ENCODE data around the gene NECAP2.
"Not testable (repeated sequence)": the region's sequence is repeated elsewhere in the genome, so short reads cannot be mapped to it uniquely, and the experiment has no call there.

Gene NECAP2

DNA sequence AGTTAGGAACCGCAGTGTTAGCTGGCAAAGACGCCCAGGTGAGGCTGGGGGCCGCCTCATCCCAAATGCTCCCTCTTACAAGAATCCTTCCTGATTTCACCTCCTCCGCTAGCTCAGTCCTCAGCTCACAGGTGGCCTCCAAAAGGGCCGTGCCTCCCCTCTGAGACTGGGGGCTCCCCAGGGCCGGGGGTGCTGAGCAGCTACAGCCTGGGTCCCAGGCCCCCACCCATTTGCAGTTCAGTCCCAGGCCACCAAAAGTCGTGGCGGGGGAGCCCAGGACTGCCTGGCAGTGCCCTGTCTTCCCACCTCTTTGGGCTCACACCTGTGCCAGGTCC lies 43.9 kb downstream of the NECAP2 start:
- no peaks in the 10 kb centered on the region for H3K4me1 Mint-ChIP-seq

DNA sequence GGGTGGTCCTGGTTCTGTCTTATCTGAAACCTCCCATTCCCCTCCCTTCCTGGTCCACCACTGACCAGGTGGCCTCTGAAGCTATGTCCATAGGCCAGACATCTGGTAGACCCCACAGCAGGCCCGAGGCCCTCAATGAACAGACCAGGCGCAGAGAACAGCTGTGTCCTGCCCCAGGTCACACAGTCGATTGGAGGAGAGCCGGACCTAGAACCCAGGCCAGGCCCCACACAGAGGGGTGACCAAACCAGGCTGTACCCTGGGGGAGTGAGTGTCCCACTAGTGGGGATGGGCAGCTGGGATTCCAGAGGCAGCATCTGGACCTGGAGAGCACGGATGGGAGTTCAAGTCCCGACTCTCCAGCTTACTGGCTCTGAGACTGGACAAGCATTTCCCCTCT lies 44.4 kb downstream of the NECAP2 start:
- Mint-ChIP-seq H3K36me3 (ENCODE audit: low read depth) (peaks cover 39% of the 10 kb centered on the region), H3K4me3 (no peak overlapping the region), H3K9me3 (no peaks in the 10 kb centered on the region), H3K27me3 (ENCODE audit: low read depth) (no peaks in the 10 kb centered on the region), H3K4me1 (no peaks in the 10 kb centered on the region), H3K27ac (no peak overlapping the region)
- TF ChIP-seq, protein P1, sequence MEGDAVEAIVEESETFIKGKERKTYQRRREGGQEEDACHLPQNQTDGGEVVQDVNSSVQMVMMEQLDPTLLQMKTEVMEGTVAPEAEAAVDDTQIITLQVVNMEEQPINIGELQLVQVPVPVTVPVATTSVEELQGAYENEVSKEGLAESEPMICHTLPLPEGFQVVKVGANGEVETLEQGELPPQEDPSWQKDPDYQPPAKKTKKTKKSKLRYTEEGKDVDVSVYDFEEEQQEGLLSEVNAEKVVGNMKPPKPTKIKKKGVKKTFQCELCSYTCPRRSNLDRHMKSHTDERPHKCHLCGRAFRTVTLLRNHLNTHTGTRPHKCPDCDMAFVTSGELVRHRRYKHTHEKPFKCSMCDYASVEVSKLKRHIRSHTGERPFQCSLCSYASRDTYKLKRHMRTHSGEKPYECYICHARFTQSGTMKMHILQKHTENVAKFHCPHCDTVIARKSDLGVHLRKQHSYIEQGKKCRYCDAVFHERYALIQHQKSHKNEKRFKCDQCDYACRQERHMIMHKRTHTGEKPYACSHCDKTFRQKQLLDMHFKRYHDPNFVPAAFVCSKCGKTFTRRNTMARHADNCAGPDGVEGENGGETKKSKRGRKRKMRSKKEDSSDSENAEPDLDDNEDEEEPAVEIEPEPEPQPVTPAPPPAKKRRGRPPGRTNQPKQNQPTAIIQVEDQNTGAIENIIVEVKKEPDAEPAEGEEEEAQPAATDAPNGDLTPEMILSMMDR (IDR thresholded peaks at IDR 0.05; ENCODE audit: unreplicated experiment in 3 of 3): no peak

More for the DNA sequence above, 43.9 kb downstream of the NECAP2 start:
- Mint-ChIP-seq H3K27me3 (ENCODE audit: low read depth) (no peaks in the 10 kb centered on the region), H3K27ac (no peak overlapping the region), H3K9me3 (no peaks in the 10 kb centered on the region), H3K36me3 (ENCODE audit: low read depth) (peaks cover 39% of the 10 kb centered on the region), H3K4me3 (no peak overlapping the region)
- TF ChIP-seq, protein P1 (IDR thresholded peaks at IDR 0.05; ENCODE audit: unreplicated experiment in 3 of 3): no peak

DNA sequence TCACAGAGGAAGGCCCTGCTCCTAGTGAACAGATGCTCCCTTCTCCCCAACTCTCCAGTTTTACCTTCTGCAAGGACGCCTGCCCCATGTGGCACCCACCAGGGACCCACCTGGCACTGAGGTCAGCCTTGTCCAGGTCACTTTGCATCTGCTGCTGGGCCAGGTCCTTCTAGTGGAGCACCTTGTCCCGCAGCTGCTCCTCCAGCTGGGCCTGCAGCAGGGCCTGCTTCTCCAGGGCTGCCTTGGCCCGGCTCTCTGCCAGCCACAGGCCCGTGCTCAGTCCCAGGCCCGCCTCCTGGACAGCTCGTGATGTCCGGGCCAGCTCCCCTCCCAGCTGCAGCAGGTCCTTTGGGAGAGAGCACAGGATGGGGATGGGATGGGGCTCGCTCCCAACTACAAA lies 45.8 kb downstream of the NECAP2 start:
- not testable (repeated sequence) for H3K9me3 Mint-ChIP-seq; H3K27ac Mint-ChIP-seq; H3K4me1 Mint-ChIP-seq; H3K4me3 Mint-ChIP-seq; H3K27me3 Mint-ChIP-seq (ENCODE audit: low read depth)
- peaks cover 29% of the 10 kb centered on the region for H3K36me3 Mint-ChIP-seq (ENCODE audit: low read depth)

DNA sequence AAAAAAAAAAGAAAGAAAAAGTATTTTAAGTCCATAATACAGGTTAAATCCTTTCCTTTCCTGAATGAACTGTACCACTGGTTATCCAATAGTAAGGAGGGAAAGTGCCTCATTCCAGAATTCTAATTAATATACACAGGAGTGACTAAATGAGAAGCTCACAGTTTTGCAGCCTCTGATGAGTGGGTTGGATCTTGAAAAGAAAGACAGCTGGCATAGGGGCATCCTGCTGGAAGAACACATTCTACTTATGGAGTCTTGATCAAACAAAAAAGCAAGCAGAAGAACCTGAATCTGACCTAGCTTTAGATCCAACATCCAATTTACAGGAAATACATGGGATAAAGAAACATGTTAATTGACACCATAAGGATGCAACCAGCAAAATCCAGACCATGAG lies 46.5 kb downstream of the NECAP2 start:
- H3K9me3 Mint-ChIP-seq; H3K27ac Mint-ChIP-seq; H3K27me3 Mint-ChIP-seq (ENCODE audit: low read depth); H3K4me1 Mint-ChIP-seq; H3K4me3 Mint-ChIP-seq: not testable (repeated sequence)
- peaks cover 24% of the 10 kb centered on the region for H3K36me3 Mint-ChIP-seq (ENCODE audit: low read depth)

DNA sequence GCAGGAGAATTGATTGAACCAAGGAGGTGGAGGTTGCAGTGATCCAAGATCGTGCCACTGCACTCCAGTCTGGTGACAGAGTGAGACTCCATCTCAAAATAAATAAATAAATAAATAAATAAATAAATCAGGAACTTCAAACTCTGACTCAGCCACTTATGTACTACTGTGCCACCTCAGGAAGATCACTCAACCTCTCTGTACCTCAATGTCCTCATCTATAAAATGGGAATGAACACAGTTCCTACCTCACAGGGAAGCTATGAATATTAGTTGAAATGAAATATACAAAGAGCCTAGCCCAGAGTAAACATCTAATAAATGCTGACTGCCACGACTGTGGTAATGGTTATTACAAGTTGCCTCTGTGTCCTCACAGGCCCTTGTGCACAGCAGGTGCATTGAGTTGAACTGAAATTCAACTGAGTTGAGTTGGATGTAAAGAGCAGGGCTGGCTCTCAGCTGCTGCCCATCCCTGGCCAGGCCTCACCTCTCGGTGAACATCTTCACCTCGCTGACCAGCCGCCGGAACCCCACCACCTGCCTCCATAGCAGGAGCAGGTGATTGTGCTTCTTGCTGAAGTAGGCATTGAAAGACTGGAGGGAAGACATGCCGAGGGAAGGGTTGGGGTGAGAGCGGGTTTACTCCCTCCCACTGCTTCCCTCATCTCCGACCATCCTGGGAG lies 48.8 kb downstream of the NECAP2 start:
- not testable (repeated sequence) for H3K4me1 Mint-ChIP-seq; H3K27me3 Mint-ChIP-seq (ENCODE audit: low read depth); H3K9me3 Mint-ChIP-seq; H3K4me3 Mint-ChIP-seq; H3K27ac Mint-ChIP-seq
- peaks cover 18% of the 10 kb centered on the region for H3K36me3 Mint-ChIP-seq (ENCODE audit: low read depth)

DNA sequence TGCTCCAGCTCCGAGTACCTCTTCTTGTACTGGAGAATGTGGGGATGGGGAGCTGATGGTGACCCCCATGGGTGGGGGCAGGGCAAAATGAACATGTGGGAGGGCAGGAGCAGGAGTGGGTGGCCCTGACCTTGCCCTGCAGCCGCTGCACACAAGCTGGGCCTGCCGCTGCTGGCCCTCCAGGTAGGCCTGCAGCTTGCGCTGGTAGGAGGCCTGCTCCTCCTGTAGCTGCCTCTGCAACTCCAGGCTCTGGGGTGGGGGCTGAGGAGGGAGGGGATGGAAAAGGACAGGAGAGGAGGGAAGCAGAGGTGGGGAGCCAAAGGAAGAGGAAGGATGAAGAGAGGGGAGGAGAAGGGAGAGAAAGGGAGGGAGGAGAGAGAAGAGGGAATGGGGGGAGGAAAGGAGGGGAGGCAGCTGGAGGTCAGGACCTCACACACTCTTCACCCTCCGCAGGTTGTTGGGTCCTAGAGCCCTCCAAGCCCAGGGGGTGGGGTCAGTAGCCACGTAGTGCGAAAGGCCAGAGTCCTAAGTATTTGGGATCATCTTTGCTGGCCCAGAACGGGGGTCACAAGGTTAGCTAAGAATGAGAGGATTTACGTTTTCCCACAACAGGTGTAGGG lies 50.6 kb downstream of the NECAP2 start:
- H3K9me3 Mint-ChIP-seq: no peaks in the 10 kb centered on the region

DNA sequence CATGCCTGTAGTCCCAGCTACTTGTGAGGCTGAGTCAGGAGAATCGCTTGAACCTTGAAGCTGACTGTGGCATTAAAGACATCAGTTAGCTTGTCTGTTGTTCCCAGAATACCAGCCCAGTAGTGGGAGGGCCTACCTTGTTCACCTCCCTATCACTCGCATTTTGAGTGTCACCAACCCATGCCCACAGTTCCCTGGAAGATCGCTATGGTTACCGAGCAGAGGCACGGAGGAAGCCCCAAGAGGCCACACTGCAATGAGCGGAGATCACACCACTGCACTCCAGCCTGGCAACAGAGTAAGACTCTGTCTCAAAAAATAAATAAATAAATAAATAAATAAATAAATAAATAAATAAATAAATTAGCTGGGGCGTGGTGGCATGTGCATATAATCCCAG lies 52.4 kb downstream of the NECAP2 start:
- not testable (repeated sequence) for H3K4me1 Mint-ChIP-seq; H3K4me3 Mint-ChIP-seq; H3K27me3 Mint-ChIP-seq (ENCODE audit: low read depth); H3K27ac Mint-ChIP-seq; H3K9me3 Mint-ChIP-seq
- peaks cover 12% of the 10 kb centered on the region for H3K36me3 Mint-ChIP-seq (ENCODE audit: low read depth)

More for the DNA sequence above, 50.6 kb downstream of the NECAP2 start:
- H3K36me3 Mint-ChIP-seq (ENCODE audit: low read depth): peaks cover 12% of the 10 kb centered on the region
- no peak overlapping the region for H3K27ac Mint-ChIP-seq
- no peaks in the 10 kb centered on the region for H3K4me1 Mint-ChIP-seq
- TF ChIP-seq, protein P1 (IDR thresholded peaks at IDR 0.05; ENCODE audit: unreplicated experiment in 3 of 3): no peak
- H3K27me3 Mint-ChIP-seq (ENCODE audit: low read depth): no peaks in the 10 kb centered on the region
- no peak overlapping the region for H3K4me3 Mint-ChIP-seq

DNA sequence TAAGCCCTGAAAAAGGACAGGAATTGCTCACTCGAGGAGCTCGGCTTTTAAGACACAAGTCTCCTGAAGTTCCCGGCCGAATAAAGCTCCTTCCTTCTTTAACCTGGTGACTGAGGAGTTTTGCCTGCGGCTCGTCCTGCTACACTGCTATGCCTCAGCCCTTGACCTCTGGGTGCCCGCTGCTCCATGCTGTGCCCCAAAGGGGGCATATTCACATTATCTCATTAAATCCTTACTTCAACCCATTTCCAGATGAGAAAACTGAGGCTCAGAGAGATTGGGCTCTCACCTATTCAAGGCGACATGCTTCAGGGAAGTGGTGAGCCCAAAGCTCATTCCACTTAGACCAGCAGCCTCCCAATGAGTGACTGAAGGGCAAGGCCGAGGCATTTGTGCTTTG lies 53.2 kb downstream of the NECAP2 start:
- H3K27ac Mint-ChIP-seq, H3K9me3 Mint-ChIP-seq: not testable (repeated sequence)

DNA sequence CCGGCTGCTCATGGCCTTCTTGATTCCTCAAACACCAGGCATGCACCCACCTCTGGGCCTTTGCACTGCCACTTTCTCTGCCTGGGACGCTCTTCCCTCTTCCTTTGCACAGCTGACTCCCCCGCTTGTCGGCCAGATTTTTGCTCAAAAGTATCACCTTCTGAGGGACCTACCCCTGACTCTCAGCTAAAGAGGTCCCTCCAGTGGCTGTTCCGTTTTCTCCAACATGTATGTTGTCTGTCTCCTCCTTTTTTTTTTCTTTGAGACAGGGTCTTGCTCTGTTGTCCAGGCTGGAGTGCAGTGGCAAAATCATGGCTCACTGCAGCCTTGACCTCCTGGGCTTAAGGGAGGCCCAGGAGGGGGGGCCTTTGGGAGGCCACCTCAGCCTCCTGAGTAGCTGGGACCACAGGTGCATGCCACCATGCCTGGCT lies 57.0 kb downstream of the NECAP2 start:
- H3K9me3 Mint-ChIP-seq; H3K36me3 Mint-ChIP-seq (ENCODE audit: low read depth); H3K4me1 Mint-ChIP-seq; H3K27me3 Mint-ChIP-seq (ENCODE audit: low read depth): not testable (repeated sequence)
- peak overlapping the region; percentile 83 to 88 (median 88) for H3K4me3 Mint-ChIP-seq
- peak overlapping the region; percentile 6 to 67 (median 66) for H3K27ac Mint-ChIP-seq

More for the DNA sequence above, 53.2 kb downstream of the NECAP2 start:
- not testable (repeated sequence) for H3K36me3 Mint-ChIP-seq (ENCODE audit: low read depth); H3K4me1 Mint-ChIP-seq; H3K4me3 Mint-ChIP-seq; H3K27me3 Mint-ChIP-seq (ENCODE audit: low read depth)

DNA sequence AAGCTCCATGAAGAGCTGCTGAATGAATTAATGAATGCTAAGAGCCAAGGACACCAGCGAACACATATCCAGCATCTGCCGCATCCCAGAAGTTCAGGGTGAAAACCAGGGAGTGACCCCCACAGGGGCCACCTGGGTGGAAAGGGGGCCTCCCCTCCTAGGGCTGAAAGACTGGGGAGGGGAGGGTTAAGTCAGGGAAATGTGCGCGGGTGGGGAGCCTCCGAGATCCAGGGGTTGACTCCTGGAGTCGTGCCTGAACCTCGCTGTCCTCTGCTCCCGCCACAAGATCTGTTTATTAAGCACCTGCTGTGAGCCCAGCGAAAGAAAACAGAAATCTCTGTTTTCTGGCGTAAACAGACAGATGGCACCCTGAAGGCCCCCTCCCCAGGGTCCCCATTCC lies 57.5 kb downstream of the NECAP2 start:
- not testable (repeated sequence) for H3K9me3 Mint-ChIP-seq; H3K27me3 Mint-ChIP-seq (ENCODE audit: low read depth); H3K36me3 Mint-ChIP-seq (ENCODE audit: low read depth); H3K4me1 Mint-ChIP-seq
- H3K27ac Mint-ChIP-seq: peak overlapping the region; percentile 6 to 67 (median 66)
- peak overlapping the region; percentile 83 to 88 (median 88) for H3K4me3 Mint-ChIP-seq
